ENCODE results near the gene CYP19A1.

CYP19A1 gene

GRCh38 chr15:51322621-51323296 lies 15.6 kb downstream of the CYP19A1 start:
- no peak overlapping the region for H3K4me3 ChIP-seq (replicated peaks; ENCODE audit: insufficient read depth, low read length)
- peak overlapping the region; percentile 85 for H3K27ac ChIP-seq (replicated peaks)
- TF ChIP-seq POLR2AphosphoS5 (IDR thresholded peaks at IDR 0.05; ENCODE audit: low read depth) (peak; percentile 71), GABPA (IDR thresholded peaks at IDR 0.05; ENCODE audit: low read depth) (no peak), SPI1 (IDR thresholded peaks at IDR 0.05; ENCODE audit: borderline replicate concordance, low read depth) (peak; percentile 60; the same call in 1 of the 2 replicates), REST (IDR thresholded peaks at IDR 0.05; ENCODE audit: insufficient replicate concordance, low read depth) (no peak), CTCF (IDR thresholded peaks at IDR 0.05; ENCODE audit: insufficient read depth, low read length) (no peak)
- H3K27me3 ChIP-seq (ENCODE audit: insufficient read depth, poor library complexity, severe bottlenecking) = no peaks in the 10 kb centered on the region
- DNase-seq (ENCODE audit: low read depth in 1 of 2, low spot score in 1 of 2) = peak; percentile 81 to 87

GRCh38 chr15:51321316-51321715 lies 17.1 kb downstream of the CYP19A1 start:
- TF ChIP-seq SPI1 (IDR thresholded peaks at IDR 0.05; ENCODE audit: borderline replicate concordance, low read depth) (no peak), GABPA (IDR thresholded peaks at IDR 0.05; ENCODE audit: low read depth) (no peak), REST (IDR thresholded peaks at IDR 0.05; ENCODE audit: insufficient replicate concordance, low read depth) (no peak), CTCF (IDR thresholded peaks at IDR 0.05; ENCODE audit: insufficient read depth, low read length) (no peak), POLR2AphosphoS5 (IDR thresholded peaks at IDR 0.05; ENCODE audit: low read depth) (no peak)
- Histone ChIP-seq H3K27me3 (ENCODE audit: insufficient read depth, poor library complexity, severe bottlenecking) (no peaks in the 10 kb centered on the region), H3K4me3 (replicated peaks; ENCODE audit: insufficient read depth, low read length) (no peak overlapping the region), H3K27ac (replicated peaks) (peak overlapping the region; percentile 85)
- DNase-seq (ENCODE audit: low read depth in 1 of 2, low spot score in 1 of 2) = no peak

- H3K27ac ChIP-seq (replicated peaks) = no peak overlapping the region
Measured at GRCh38 chr15:51320843-51321242, 17.6 kb downstream of the CYP19A1 start.

More at GRCh38 chr15:51320843-51321242, 17.6 kb downstream of the CYP19A1 start:
- H3K27me3 ChIP-seq (ENCODE audit: insufficient read depth, poor library complexity, severe bottlenecking) = no peaks in the 10 kb centered on the region
- TF ChIP-seq GABPA (IDR thresholded peaks at IDR 0.05; ENCODE audit: low read depth) (no peak), REST (IDR thresholded peaks at IDR 0.05; ENCODE audit: insufficient replicate concordance, low read depth) (no peak), CTCF (IDR thresholded peaks at IDR 0.05; ENCODE audit: insufficient read depth, low read length) (no peak), POLR2AphosphoS5 (IDR thresholded peaks at IDR 0.05; ENCODE audit: low read depth) (no peak), SPI1 (IDR thresholded peaks at IDR 0.05; ENCODE audit: borderline replicate concordance, low read depth) (no peak)
- DNase-seq (ENCODE audit: low read depth in 1 of 2, low spot score in 1 of 2) = no peak
- H3K4me3 ChIP-seq (replicated peaks; ENCODE audit: insufficient read depth, low read length) = no peak overlapping the region

Measured in HL-60 (cell line).